ENCODE measurements around the gene NUDT19. TPM values are rescaled to one million over a fixed set of nuclear protein-coding genes. Genes with fewer than 3 reads are reported as not detected.
"Not testable (repeated sequence)": the region's sequence is repeated elsewhere in the genome, so short reads cannot be mapped to it uniquely, and the experiment has no call there.

NUDT19 gene
- total RNA-seq, 4 donors from 2014 or later, result 28.8 to 34.8 (median 29.2) TPM

DNA sequence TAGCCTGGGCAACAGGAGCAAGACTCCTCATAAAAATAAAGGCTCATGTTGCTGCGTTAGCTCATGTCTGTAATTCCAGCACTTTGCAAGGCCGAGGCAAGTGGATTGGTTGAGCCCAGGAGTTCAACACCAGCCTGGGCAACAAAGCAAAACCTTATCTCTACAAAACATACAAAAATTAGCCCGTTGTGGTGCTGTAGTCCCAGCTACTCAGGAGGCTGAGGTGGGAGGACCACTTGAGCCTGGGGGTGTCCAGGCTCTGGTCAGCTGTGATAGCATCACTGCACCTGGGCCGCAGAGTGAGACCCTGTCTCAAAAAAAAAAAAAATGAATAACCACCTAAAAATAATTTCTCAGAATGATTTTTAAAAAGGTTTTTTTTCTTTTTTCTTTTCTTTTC lies 3.9 kb upstream of the NUDT19 start:
- Histone ChIP-seq H3K27ac (no peak overlapping the region), H3K36me3 (no peaks in the 10 kb centered on the region), H3K27me3 (no peaks in the 10 kb centered on the region), H3K9me3 (no peaks in the 10 kb centered on the region), H3K4me3 (no peak overlapping the region), H3K4me1 (peaks cover 13 to 20% of the 10 kb centered on the region in 2 donors)
- intact Hi-C loops (cut with DNase I; ENCODE audit: low total_unique reads), result no loop called here
- in situ Hi-C loops (cut with MboI; ENCODE audit: low sequenced_read_pairs in 4 of 4), result loop anchor here in 1 of 4 donors (25.0 kb wide), 1 partner anchor 325 kb away; no protein-coding TSS in a partner anchor
- TF ChIP-seq POLR2A (IDR thresholded peaks at IDR 0.05), result no peak
- TF ChIP-seq, protein P1, sequence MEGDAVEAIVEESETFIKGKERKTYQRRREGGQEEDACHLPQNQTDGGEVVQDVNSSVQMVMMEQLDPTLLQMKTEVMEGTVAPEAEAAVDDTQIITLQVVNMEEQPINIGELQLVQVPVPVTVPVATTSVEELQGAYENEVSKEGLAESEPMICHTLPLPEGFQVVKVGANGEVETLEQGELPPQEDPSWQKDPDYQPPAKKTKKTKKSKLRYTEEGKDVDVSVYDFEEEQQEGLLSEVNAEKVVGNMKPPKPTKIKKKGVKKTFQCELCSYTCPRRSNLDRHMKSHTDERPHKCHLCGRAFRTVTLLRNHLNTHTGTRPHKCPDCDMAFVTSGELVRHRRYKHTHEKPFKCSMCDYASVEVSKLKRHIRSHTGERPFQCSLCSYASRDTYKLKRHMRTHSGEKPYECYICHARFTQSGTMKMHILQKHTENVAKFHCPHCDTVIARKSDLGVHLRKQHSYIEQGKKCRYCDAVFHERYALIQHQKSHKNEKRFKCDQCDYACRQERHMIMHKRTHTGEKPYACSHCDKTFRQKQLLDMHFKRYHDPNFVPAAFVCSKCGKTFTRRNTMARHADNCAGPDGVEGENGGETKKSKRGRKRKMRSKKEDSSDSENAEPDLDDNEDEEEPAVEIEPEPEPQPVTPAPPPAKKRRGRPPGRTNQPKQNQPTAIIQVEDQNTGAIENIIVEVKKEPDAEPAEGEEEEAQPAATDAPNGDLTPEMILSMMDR (IDR thresholded peaks at IDR 0.05 in 4 of 5, conservative IDR thresholded peaks at IDR 0.05 in 1 of 5), result no peak
- no peak for ATAC-seq
- DNase-seq, result no peak

DNA sequence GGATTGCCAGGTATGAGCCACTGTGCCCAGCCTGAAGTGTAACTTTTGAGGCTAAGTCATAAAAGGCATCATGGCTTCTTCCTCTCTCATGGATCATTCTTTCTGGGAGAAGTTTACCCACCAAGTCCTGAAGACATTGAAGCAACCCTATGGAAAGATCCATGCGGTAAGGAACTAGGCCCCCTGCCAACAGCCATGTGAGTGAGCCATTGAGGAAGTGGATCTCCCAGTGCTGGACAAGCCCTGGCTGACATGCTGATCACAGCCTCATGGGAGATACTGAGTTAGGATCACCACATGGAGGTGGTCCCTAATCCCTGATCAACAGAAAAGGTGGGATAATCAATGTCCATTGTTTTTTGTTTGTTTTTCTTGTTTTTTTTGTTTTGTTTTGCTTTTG lies 3.3 kb upstream of the NUDT19 start:
- no peaks in the 10 kb centered on the region for H3K36me3 ChIP-seq
- intact Hi-C loops (cut with DNase I; ENCODE audit: low total_unique reads) (no loop called here), in situ Hi-C loops (cut with MboI; ENCODE audit: low sequenced_read_pairs in 4 of 4) (loop anchor here in 1 of 4 donors (25.0 kb wide), 1 partner anchor 326 kb away; no protein-coding TSS in a partner anchor)
- no peaks in the 10 kb centered on the region for H3K9me3 ChIP-seq
- TF ChIP-seq POLR2A (IDR thresholded peaks at IDR 0.05), result no peak
- no peak overlapping the region for H3K4me3 ChIP-seq
- peak overlapping the region in 1 of 4 donors; percentile 47 for H3K27ac ChIP-seq
- H3K27me3 ChIP-seq, result no peaks in the 10 kb centered on the region
- DNase-seq (no peak), ATAC-seq (no peak)
- H3K4me1 ChIP-seq, result peaks cover 19 to 26% of the 10 kb centered on the region in 2 donors

- Histone ChIP-seq H3K4me3 (peak overlapping the region; percentile 64 to 78 (median 66)), H3K27ac (peak overlapping the region; percentile 69 to 92 (median 83)), H3K4me1 (peaks cover 46 to 50% of the 10 kb centered on the region in 2 donors), H3K36me3 (no peaks in the 10 kb centered on the region), H3K9me3 (no peaks in the 10 kb centered on the region), H3K27me3 (no peaks in the 10 kb centered on the region)
- in situ Hi-C loops (cut with MboI; ENCODE audit: low sequenced_read_pairs in 4 of 4) (loop anchor here in 1 of 4 donors (10.0 to 25.0 kb wide), 2 partner anchors 107 to 330 kb away; partner anchors contain the start of gene PDCD5), intact Hi-C loops (cut with DNase I; ENCODE audit: low total_unique reads) (loop anchor here (1.0 to 5.0 kb wide), 4 partner anchors 17 to 110 kb away; partner anchors contain the start of genes ANKRD27, PDCD5 and RGS9BP)
- ATAC-seq, result peak; percentile 71 to 74
- DNase-seq, result peak; percentile 56 to 67
- peak; percentile 27 to 51 for TF ChIP-seq POLR2A (IDR thresholded peaks at IDR 0.05)
- TF ChIP-seq, protein P1 (IDR thresholded peaks at IDR 0.05 in 4 of 5, conservative IDR thresholded peaks at IDR 0.05 in 1 of 5), result no peak
Observed at GRCh38 chr19:32691952-32692726, 518 bp downstream of the NUDT19 start.

GRCh38 chr19:32692727-32693061 lies 1.1 kb downstream of the NUDT19 start:
- Histone ChIP-seq H3K9me3 (no peaks in the 10 kb centered on the region), H3K36me3 (no peaks in the 10 kb centered on the region), H3K27me3 (no peaks in the 10 kb centered on the region), H3K27ac (peak overlapping the region; percentile 69 to 92 (median 83)), H3K4me1 (peaks cover 46 to 50% of the 10 kb centered on the region in 2 donors), H3K4me3 (peak overlapping the region; percentile 64 to 78 (median 66))
- ATAC-seq, result no peak
- in situ Hi-C loops (cut with MboI; ENCODE audit: low sequenced_read_pairs in 4 of 4) (loop anchor here in 1 of 4 donors (10.0 to 25.0 kb wide), 2 partner anchors 108 to 330 kb away; partner anchors contain the start of gene PDCD5), intact Hi-C loops (cut with DNase I; ENCODE audit: low total_unique reads) (loop anchor here (5.0 kb wide), 3 partner anchors 40 to 110 kb away; partner anchors contain the start of gene PDCD5)
- TF ChIP-seq, protein P1 (IDR thresholded peaks at IDR 0.05 in 4 of 5, conservative IDR thresholded peaks at IDR 0.05 in 1 of 5), result no peak
- TF ChIP-seq POLR2A (IDR thresholded peaks at IDR 0.05), result no peak
- DNase-seq, result no peak

- Histone ChIP-seq H3K4me3 (peak overlapping the region; percentile 64 to 78 (median 66)), H3K27ac (peak overlapping the region; percentile 69 to 92 (median 83)), H3K4me1 (peaks cover 46 to 50% of the 10 kb centered on the region in 2 donors)
- not testable (repeated sequence) for DNase-seq, H3K27me3 ChIP-seq, ATAC-seq, H3K36me3 ChIP-seq, H3K9me3 ChIP-seq
- in situ Hi-C loops (cut with MboI; ENCODE audit: low sequenced_read_pairs in 4 of 4) (loop anchor here in 1 of 4 donors (10.0 to 25.0 kb wide), 2 partner anchors 109 to 331 kb away; partner anchors contain the start of gene PDCD5), intact Hi-C loops (cut with DNase I; ENCODE audit: low total_unique reads) (loop anchor here (5.0 kb wide), 3 partner anchors 41 to 111 kb away; partner anchors contain the start of gene PDCD5)
Observed at GRCh38 chr19:32693151-32694108, 1.8 kb downstream of the NUDT19 start.

DNA sequence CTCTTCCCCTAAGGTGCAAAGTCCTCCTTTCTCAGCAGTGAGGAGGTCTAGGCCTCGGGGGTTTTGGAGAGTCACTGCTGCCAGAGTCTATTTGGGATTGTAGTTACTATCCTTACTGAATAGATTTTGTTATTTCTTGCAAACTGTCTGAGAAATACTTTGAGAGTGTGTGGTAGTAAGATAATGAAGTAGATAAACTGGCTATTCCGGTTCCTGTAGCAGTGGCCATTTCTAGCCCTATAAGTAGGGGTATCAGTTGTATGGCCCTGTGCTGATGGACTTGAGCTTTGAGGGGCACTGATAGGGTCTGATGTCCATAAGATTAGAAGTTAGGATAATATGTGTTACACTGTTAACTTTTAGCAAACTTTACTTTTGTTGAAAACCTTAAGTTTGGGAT lies 2.7 kb downstream of the NUDT19 start:
- Histone ChIP-seq H3K4me1 (peaks cover 46 to 50% of the 10 kb centered on the region in 2 donors), H3K27ac (peak overlapping the region; percentile 10 to 71 (median 30)), H3K4me3 (peak overlapping the region in 1 of 4 donors; percentile 16)
- H3K27me3 ChIP-seq, H3K9me3 ChIP-seq, H3K36me3 ChIP-seq, DNase-seq, ATAC-seq: not testable (repeated sequence)
- in situ Hi-C loops (cut with MboI; ENCODE audit: low sequenced_read_pairs in 4 of 4) (loop anchor here in 1 of 4 donors (10.0 to 25.0 kb wide), 2 partner anchors 110 to 332 kb away; partner anchors contain the start of gene PDCD5), intact Hi-C loops (cut with DNase I; ENCODE audit: low total_unique reads) (loop anchor here (5.0 kb wide), 3 partner anchors 42 to 112 kb away; partner anchors contain the start of gene PDCD5)

- peaks cover 46 to 48% of the 10 kb centered on the region in 2 donors for H3K4me1 ChIP-seq
- not testable (repeated sequence) for H3K4me3 ChIP-seq, H3K9me3 ChIP-seq, DNase-seq, ATAC-seq, H3K27me3 ChIP-seq
- peak overlapping the region in 2 of 4 donors; percentile 60 to 71 for H3K27ac ChIP-seq
- intact Hi-C loops (cut with DNase I; ENCODE audit: low total_unique reads), result loop anchor here (5.0 kb wide), 3 partner anchors 43 to 113 kb away; partner anchors contain the start of gene PDCD5
- peaks cover 0 to 14% of the 10 kb centered on the region in 2 donors for H3K36me3 ChIP-seq
- in situ Hi-C loops (cut with MboI; ENCODE audit: low sequenced_read_pairs in 4 of 4), result loop anchor here in 1 of 4 donors (10.0 to 25.0 kb wide), 2 partner anchors 110 to 333 kb away; partner anchors contain the start of gene PDCD5
Observed at GRCh38 chr19:32694851-32695250, 3.2 kb downstream of the NUDT19 start.
